HFF-Myc (cell line): ENCODE results near the gene PPHLN1.

Experiments
- DNase-seq: peaks from one replicate; pipeline ENCODE4 v3.0.0-alpha.2; 2011; ENCODE audit warnings: low read depth; ENCODE audit errors: extremely low read depth
- H3K4me3 ChIP-seq: replicated peaks from 2 replicates; pipeline ENCODE4 v1.5.1; 2011; ENCODE audit warnings: low read depth, mild to moderate bottlenecking, control low read depth, low read length
- CTCF ChIP-seq: IDR thresholded peaks from 2 replicates; pipeline ENCODE4 v1.5.1; 2012; ENCODE audit warnings: mild to moderate bottlenecking, low read depth, low read length, control low read depth; ENCODE audit errors: missing control alignments

Gene PPHLN1

GRCh38 chr12:42474391-42474790 is 148.4 kb downstream of the PPHLN1 start:
- TF ChIP-seq CTCF = no peak
- DNase-seq = peak; percentile 25
- no peak overlapping the region for H3K4me3 ChIP-seq

GRCh38 chr12:42475106-42475505 is 149.1 kb downstream of the PPHLN1 start:
- TF ChIP-seq CTCF = no peak
- no peak for DNase-seq
- no peak overlapping the region for H3K4me3 ChIP-seq

GRCh38 chr12:42477941-42478340 is 152.0 kb downstream of the PPHLN1 start:
- TF ChIP-seq CTCF = no peak
- H3K4me3 ChIP-seq = no peak overlapping the region
- no peak for DNase-seq

GRCh38 chr12:42481368-42481767 is 155.4 kb downstream of the PPHLN1 start:
- H3K4me3 ChIP-seq = no peak overlapping the region
- TF ChIP-seq CTCF = no peak
- no peak for DNase-seq

GRCh38 chr12:42482041-42482747 is 156.2 kb downstream of the PPHLN1 start:
- no peak for TF ChIP-seq CTCF
- no peak for DNase-seq
- H3K4me3 ChIP-seq = peak overlapping the region; percentile 52

GRCh38 chr12:42482748-42483520 is 157.0 kb downstream of the PPHLN1 start:
- no peak for DNase-seq
- peak overlapping the region; percentile 52 for H3K4me3 ChIP-seq
- TF ChIP-seq CTCF = peak; percentile 92
